GM13977 (cell line): ENCODE results near the gene CA10.

ENCODE experiments used
- DNase-seq: peaks from one replicate; pipeline ENCODE4 v3.0.0; 2012; ENCODE audit warnings: low spot score
- in situ Hi-C: fragments of 300-500 bp; cut with MboI; formaldehyde crosslinking; loops from one replicate; pipeline ENCODE4 v1.12.0; 2022; ENCODE audit warnings: low sequenced_read_pairs, low pct_unique_long_range_greater_than_20kb, mixed read lengths, inconsistent platforms; ENCODE audit not compliant: unreplicated experiment
- TF ChIP-seq, protein P1 (sequence below): IDR thresholded peaks from 2 replicates; pipeline ENCODE4 v1.5.1; 2012; ENCODE audit warnings: mild to moderate bottlenecking, control low read depth; ENCODE audit not compliant: insufficient read depth; ENCODE audit errors: extremely low read depth, missing control alignments

CA10 gene

DNA sequence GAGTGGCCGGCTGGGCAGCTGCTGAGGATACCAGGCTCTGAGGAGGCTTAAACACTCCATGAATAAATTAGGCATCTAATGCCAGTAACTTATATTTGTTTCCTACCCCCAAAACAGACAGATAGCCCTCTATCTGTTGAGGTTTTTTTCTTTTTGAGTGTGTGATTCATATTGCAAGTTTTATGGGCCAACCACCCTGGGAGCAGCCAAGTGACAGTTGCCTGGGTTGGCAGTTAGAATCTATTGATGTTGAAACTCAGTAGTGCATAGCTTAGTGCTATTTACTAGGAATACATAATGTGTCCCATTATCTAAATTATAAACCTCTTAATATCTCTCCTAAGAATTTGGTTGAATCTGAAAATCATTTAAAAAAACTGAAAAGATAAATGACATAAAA is 397.4 kb downstream of the CA10 start:
- in situ Hi-C loops: no loop called here
- TF ChIP-seq, protein P1, sequence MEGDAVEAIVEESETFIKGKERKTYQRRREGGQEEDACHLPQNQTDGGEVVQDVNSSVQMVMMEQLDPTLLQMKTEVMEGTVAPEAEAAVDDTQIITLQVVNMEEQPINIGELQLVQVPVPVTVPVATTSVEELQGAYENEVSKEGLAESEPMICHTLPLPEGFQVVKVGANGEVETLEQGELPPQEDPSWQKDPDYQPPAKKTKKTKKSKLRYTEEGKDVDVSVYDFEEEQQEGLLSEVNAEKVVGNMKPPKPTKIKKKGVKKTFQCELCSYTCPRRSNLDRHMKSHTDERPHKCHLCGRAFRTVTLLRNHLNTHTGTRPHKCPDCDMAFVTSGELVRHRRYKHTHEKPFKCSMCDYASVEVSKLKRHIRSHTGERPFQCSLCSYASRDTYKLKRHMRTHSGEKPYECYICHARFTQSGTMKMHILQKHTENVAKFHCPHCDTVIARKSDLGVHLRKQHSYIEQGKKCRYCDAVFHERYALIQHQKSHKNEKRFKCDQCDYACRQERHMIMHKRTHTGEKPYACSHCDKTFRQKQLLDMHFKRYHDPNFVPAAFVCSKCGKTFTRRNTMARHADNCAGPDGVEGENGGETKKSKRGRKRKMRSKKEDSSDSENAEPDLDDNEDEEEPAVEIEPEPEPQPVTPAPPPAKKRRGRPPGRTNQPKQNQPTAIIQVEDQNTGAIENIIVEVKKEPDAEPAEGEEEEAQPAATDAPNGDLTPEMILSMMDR: no peak
- no peak for DNase-seq

- TF ChIP-seq, protein P1: no peak
- in situ Hi-C loops: no loop called here
- no peak for DNase-seq
Measured at GRCh38 chr17:51759260-51759659, 399.3 kb downstream of the CA10 start.

DNA sequence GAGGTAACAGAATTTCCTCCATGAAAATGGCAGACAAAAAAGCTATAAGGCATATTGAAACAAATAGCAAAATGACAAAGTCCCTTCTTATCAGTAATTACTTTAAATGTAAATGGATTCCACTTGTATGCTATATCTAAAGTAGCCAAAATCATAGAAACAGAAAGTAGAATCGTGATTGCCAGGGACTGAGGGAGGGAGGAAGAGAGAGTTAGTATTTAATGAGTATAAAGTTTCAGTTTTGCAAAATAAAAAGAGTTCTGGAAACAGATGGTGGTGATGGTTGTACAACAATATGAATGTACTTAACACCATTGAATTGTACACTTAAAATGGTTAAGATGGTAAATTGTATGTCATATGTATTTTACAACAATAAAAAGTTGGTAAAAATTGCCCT is 407.4 kb downstream of the CA10 start:
- in situ Hi-C loops: no loop called here
- TF ChIP-seq, protein P1: no peak
- no peak for DNase-seq

GRCh38 chr17:51748749-51749604 is 409.5 kb downstream of the CA10 start:
- DNase-seq: no peak
- in situ Hi-C loops: no loop called here

DNA sequence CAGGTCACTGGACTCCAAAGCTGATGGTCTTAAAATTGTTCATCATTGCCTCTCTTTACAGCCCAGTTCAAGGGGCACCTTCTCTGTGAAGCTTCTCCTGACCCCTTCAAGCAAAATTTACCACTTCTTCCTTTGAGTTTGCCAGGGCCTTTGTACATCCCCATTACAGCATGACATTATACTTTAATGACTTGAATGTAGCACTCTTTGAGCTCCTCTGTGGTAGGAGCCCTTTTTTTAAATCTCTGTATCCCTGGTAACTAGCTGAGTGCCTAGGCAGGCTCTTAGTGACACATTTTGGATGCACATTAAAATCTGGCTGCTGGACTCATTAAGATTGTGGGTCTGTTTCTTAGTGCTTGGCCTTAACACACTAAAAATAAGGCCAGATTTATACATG is 412.1 kb downstream of the CA10 start:
- DNase-seq: no peak
- in situ Hi-C loops: no loop called here
- TF ChIP-seq, protein P1: no peak

More at GRCh38 chr17:51748749-51749604, 409.5 kb downstream of the CA10 start:
- TF ChIP-seq, protein P1: no peak

DNA sequence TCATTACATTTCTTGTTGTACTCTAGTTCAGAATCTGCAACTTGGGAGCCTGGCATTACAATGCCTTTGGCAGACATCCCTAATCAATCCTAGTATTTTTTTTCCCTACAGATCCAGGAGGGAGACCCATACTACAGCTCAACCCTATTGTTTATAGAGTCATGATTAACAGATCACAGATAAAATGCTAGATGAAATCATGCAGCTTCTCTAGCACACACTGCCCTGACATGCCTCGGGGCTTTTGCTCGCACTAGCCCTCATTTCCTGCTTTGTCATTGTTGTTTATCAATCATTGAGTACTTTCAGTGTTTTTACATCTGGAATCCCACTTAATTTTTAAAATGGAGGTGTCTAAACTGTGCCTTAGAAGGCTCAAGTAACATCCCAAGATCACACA is 412.5 kb downstream of the CA10 start:
- DNase-seq: no peak
- in situ Hi-C loops: no loop called here
- TF ChIP-seq, protein P1: no peak
